Osteoblast (primary cell): ENCODE results near the gene ACBD6. TPM values are rescaled to one million over a fixed set of nuclear protein-coding genes. Genes with fewer than 3 reads are reported as not detected.
A peak's percentile ranks its signal among the peaks of the same experiment; 100 is the strongest.

Source experiments
- DNase-seq: peaks from one replicate; pipeline ENCODE4 v3.0.0; 2011; ENCODE audit warnings: low spot score, mixed read lengths; ENCODE audit not compliant: insufficient read length; ENCODE audit errors: missing footprints
- H2AFZ ChIP-seq: 2 replicates; pipeline ENCODE4 v1.6.0; 2011; ENCODE audit warnings: mild to moderate bottlenecking, low read length
- H3K27ac ChIP-seq: 2 replicates; pipeline ENCODE4 v1.5.1; 2011; ENCODE audit warnings: mild to moderate bottlenecking, low read depth, low read length, moderate library complexity
- H3K27me3 ChIP-seq: 2 replicates; pipeline ENCODE4 v1.6.0; 2012; ENCODE audit warnings: mild to moderate bottlenecking, control low read depth, inconsistent platforms, low read length, moderate library complexity; ENCODE audit not compliant: insufficient read depth
- H3K36me3 ChIP-seq: 2 replicates; pipeline ENCODE4 v1.5.1; 2011; ENCODE audit warnings: mild to moderate bottlenecking, low read length, control low read depth, moderate library complexity; ENCODE audit not compliant: insufficient read depth
- H3K4me1 ChIP-seq: 2 replicates; pipeline ENCODE4 v1.5.1; 2011; ENCODE audit warnings: mild to moderate bottlenecking, low read length, control low read depth, moderate library complexity; ENCODE audit not compliant: insufficient read depth
- H3K4me2 ChIP-seq: 2 replicates; pipeline ENCODE4 v1.6.0; 2011; ENCODE audit warnings: mild to moderate bottlenecking, low read length; ENCODE audit not compliant: insufficient read depth
- H3K4me3 ChIP-seq: fragments of 200-600 bp; sonication (generic); 3 replicates; pipeline ENCODE4 v1.5.1; 2012; ENCODE audit warnings: mild to moderate bottlenecking, low read length, inconsistent platforms; ENCODE audit not compliant: insufficient read depth
- H3K79me2 ChIP-seq: 2 replicates; pipeline ENCODE4 v1.6.0; 2012; ENCODE audit warnings: mild to moderate bottlenecking, low read length, control low read depth, inconsistent platforms; ENCODE audit not compliant: insufficient read depth
- H3K9me3 ChIP-seq: 2 replicates; pipeline ENCODE4 v1.5.1; 2011; ENCODE audit warnings: low read depth, low read length, control low read depth
- H4K20me1 ChIP-seq: 2 replicates; pipeline ENCODE4 v1.6.0; 2012; ENCODE audit warnings: mild to moderate bottlenecking, low read length, control low read depth; ENCODE audit not compliant: insufficient read depth
- total RNA-seq: library from RNA; depleted of rRNA; stranded (reverse); fragments of >200 nt; gene quantifications from 2 replicates; pipeline ENCODE4 v1.2.3, GENCODE V29; 2012
- TF ChIP-seq, protein P1 (sequence below): IDR thresholded peaks from 2 replicates; pipeline ENCODE4 v1.5.1; 2011; ENCODE audit warnings: mild to moderate bottlenecking, low read depth, low read length, moderate library complexity; ENCODE audit errors: extremely low read depth

The ACBD6 gene
- total RNA-seq, 1 donor: 55.7 TPM

DNA sequence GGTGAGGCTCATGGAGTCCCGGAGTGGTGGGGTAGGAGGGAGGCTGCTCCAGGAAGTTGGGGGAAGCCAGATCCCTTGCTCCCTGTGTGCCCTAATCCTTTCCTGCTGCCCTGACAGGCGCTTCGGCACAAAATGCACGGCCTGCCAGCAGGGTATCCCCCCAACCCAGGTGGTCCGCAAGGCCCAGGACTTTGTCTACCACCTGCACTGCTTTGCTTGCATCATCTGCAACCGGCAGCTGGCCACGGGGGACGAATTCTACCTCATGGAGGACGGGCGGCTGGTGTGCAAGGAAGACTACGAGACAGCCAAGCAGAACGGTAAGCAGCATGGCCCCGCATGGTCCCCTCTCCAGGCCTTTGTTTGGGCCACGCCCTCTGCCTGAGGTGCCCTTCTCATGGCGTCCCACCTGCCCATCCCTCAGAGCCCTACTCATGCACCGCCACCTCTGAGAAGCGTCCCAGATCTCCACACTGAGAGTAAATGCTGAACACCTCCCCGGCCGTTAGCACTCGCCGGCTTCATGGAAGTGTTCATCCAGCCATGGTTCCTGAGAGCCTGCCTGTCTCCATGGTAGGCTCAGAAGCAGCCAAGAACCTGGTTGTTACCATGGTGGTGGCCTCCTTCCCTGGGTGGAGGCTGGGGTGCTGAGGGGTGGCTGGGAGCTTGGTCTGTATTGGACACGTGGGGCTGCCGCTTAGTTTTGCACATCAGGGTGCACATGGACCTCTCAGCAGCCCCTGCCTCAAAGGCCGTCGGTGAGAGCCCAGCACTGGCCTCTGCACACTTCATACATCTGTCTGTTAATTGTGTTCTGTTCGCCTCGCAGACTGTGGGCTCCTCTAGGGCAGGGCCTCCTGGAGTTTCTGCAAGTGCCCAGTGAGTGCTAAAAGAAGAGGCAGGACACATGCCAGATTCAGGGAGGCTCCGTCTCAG is 235.8 kb downstream of the ACBD6 start:
- Histone ChIP-seq H2AFZ (no peak overlapping the region), H3K4me2 (no peak overlapping the region), H3K27ac (no peak overlapping the region), H3K27me3 (peaks cover 24% of the 10 kb centered on the region), H3K79me2 (no peaks in the 10 kb centered on the region), H4K20me1 (no peaks in the 10 kb centered on the region), H3K9me3 (no peaks in the 10 kb centered on the region), H3K36me3 (no peaks in the 10 kb centered on the region), H3K4me3 (no peak overlapping the region), H3K4me1 (no peaks in the 10 kb centered on the region)
- TF ChIP-seq, protein P1, sequence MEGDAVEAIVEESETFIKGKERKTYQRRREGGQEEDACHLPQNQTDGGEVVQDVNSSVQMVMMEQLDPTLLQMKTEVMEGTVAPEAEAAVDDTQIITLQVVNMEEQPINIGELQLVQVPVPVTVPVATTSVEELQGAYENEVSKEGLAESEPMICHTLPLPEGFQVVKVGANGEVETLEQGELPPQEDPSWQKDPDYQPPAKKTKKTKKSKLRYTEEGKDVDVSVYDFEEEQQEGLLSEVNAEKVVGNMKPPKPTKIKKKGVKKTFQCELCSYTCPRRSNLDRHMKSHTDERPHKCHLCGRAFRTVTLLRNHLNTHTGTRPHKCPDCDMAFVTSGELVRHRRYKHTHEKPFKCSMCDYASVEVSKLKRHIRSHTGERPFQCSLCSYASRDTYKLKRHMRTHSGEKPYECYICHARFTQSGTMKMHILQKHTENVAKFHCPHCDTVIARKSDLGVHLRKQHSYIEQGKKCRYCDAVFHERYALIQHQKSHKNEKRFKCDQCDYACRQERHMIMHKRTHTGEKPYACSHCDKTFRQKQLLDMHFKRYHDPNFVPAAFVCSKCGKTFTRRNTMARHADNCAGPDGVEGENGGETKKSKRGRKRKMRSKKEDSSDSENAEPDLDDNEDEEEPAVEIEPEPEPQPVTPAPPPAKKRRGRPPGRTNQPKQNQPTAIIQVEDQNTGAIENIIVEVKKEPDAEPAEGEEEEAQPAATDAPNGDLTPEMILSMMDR: no peak
- peak; percentile 43 for DNase-seq

DNA sequence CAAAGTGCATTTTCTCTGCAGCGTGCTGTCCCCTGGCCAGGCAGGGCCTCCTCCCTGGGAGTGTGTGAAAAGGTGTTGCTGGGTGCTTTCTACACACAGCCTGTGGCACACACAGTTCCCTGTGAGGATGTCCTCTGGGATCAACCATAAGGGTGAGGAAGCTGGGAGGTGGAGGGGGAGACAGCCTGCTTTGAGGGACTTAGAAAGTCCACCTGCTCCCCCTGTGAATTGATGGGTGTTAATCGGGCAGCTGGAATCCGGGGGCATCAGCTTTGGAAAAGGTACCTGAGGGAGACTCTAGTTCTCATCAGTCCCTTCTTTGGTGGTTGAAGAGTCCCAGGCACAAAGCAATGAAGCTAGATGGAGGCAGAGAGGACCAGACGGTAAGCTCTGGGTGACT is 236.5 kb downstream of the ACBD6 start:
- Histone ChIP-seq H3K79me2 (no peaks in the 10 kb centered on the region), H3K4me3 (no peak overlapping the region), H3K27me3 (peaks cover 29% of the 10 kb centered on the region), H4K20me1 (no peaks in the 10 kb centered on the region), H3K9me3 (no peaks in the 10 kb centered on the region), H3K4me2 (no peak overlapping the region), H3K4me1 (no peaks in the 10 kb centered on the region), H3K27ac (no peak overlapping the region), H2AFZ (no peak overlapping the region), H3K36me3 (no peaks in the 10 kb centered on the region)
- no peak for DNase-seq
- TF ChIP-seq, protein P1: no peak

DNA sequence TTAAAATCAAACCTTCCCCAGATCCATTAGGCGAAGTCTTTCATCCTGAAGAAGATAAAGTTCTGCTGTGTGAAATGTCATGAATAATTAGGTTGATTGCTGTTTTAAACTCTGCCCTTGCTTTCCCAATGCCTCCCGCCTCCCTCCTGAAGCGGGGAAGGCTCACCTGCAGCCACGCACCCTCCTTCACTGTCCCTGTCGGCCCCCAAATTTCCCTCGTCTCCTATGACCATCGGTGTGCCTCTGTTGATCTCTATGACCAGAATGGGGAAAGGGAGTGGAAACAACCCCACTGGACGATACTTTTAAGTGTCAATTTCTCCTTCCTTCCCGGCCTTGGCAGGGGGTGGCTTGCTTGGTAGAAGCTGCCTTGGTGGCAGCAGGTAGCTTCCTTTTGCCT is 237.2 kb downstream of the ACBD6 start:
- Histone ChIP-seq H3K36me3 (no peaks in the 10 kb centered on the region), H4K20me1 (no peaks in the 10 kb centered on the region), H3K4me2 (no peak overlapping the region), H3K27me3 (peaks cover 36% of the 10 kb centered on the region), H2AFZ (no peak overlapping the region), H3K79me2 (no peaks in the 10 kb centered on the region), H3K9me3 (no peaks in the 10 kb centered on the region), H3K4me1 (no peaks in the 10 kb centered on the region), H3K4me3 (no peak overlapping the region), H3K27ac (no peak overlapping the region)
- DNase-seq: no peak
- TF ChIP-seq, protein P1: no peak

GRCh38 chr1:180264595-180264994 is 237.8 kb downstream of the ACBD6 start:
- DNase-seq: peak; percentile 77
- Histone ChIP-seq H2AFZ (no peak overlapping the region), H3K79me2 (no peaks in the 10 kb centered on the region), H4K20me1 (no peaks in the 10 kb centered on the region), H3K4me1 (no peaks in the 10 kb centered on the region), H3K27ac (no peak overlapping the region), H3K36me3 (no peaks in the 10 kb centered on the region), H3K9me3 (no peaks in the 10 kb centered on the region), H3K27me3 (peaks cover 39% of the 10 kb centered on the region), H3K4me2 (no peak overlapping the region), H3K4me3 (no peak overlapping the region)
- TF ChIP-seq, protein P1: no peak
